H9 (cell line): ENCODE data around the gene ARHGEF16. TPM values are rescaled to one million over a fixed set of nuclear protein-coding genes. Genes with fewer than 3 reads are reported as not detected.
A peak's percentile ranks its signal among the peaks of the same experiment; 100 is the strongest.

Experiments
- DNase-seq: peaks from one replicate; pipeline ENCODE4 v3.0.0-alpha.2; 2017
- H2AFZ ChIP-seq: one replicate; pipeline ENCODE4 v1.6.1; 2013; ENCODE audit warnings: mild to moderate bottlenecking, low read length, control low read depth, moderate library complexity
- H2AK5ac ChIP-seq: 2 replicates; pipeline ENCODE4 v1.6.1; 2013; ENCODE audit warnings: low read length, control low read depth, mixed read lengths; ENCODE audit not compliant: insufficient read length
- H2BK120ac ChIP-seq: one replicate; pipeline ENCODE4 v1.6.1; 2013; ENCODE audit warnings: low read depth, mild to moderate bottlenecking, low read length, control low read depth, inconsistent platforms; ENCODE audit not compliant: poor library complexity, severe bottlenecking
- H2BK12ac ChIP-seq: 2 replicates; pipeline ENCODE4 v1.6.1; 2013; ENCODE audit warnings: low read length, control low read depth, mixed read lengths, low read depth; ENCODE audit not compliant: insufficient read length
- H2BK15ac ChIP-seq: 2 replicates; pipeline ENCODE4 v1.6.1; 2013; ENCODE audit warnings: low read depth, low read length, control low read depth
- H2BK20ac ChIP-seq: one replicate; pipeline ENCODE4 v1.6.1; 2013; ENCODE audit warnings: low read depth, mild to moderate bottlenecking, low read length, control low read depth, inconsistent platforms; ENCODE audit not compliant: poor library complexity, severe bottlenecking
- H2BK5ac ChIP-seq: 2 replicates; pipeline ENCODE4 v1.6.1; 2013; ENCODE audit warnings: low read length, control low read depth, mixed read lengths; ENCODE audit not compliant: insufficient read length
- H3K14ac ChIP-seq: 2 replicates; pipeline ENCODE4 v1.6.1; 2013; ENCODE audit warnings: low read length, control low read depth; ENCODE audit not compliant: insufficient read depth
- H3K18ac ChIP-seq: 2 replicates; pipeline ENCODE4 v1.6.1; 2013; ENCODE audit warnings: low read depth, mild to moderate bottlenecking, mixed read lengths, low read length, control low read depth; ENCODE audit not compliant: insufficient read length
- H3K23ac ChIP-seq: 2 replicates; pipeline ENCODE4 v1.6.1; 2013; ENCODE audit warnings: low read length, control low read depth, mixed read lengths, low read depth; ENCODE audit not compliant: insufficient read length
- H3K23me2 ChIP-seq: 2 replicates; pipeline ENCODE4 v1.6.1; 2013; ENCODE audit warnings: low read depth, mild to moderate bottlenecking, mixed read lengths, low read length, control low read depth; ENCODE audit not compliant: insufficient read length, poor library complexity, severe bottlenecking
- H3K27ac ChIP-seq: 2 replicates; pipeline ENCODE4 v1.5.1; 2013; ENCODE audit warnings: low read length, control low read depth, mixed read lengths, low read depth; ENCODE audit not compliant: insufficient read length
- H3K27me3 ChIP-seq: 2 replicates; pipeline ENCODE4 v1.6.1; 2013; ENCODE audit warnings: low read length, control low read depth, inconsistent platforms; ENCODE audit not compliant: insufficient read depth
- H3K4ac ChIP-seq: 2 replicates; pipeline ENCODE4 v1.6.1; 2013; ENCODE audit warnings: low read depth, mild to moderate bottlenecking, control low read depth, inconsistent platforms, low read length, moderate library complexity
- H3K4me1 ChIP-seq: 2 replicates; pipeline ENCODE4 v1.6.1; 2013; ENCODE audit warnings: low read length, control low read depth, inconsistent platforms; ENCODE audit not compliant: insufficient read depth
- H3K4me2 ChIP-seq: 2 replicates; pipeline ENCODE4 v1.6.1; 2013; ENCODE audit warnings: low read length, control low read depth, mixed read lengths; ENCODE audit not compliant: insufficient read length, insufficient read depth
- H3K56ac ChIP-seq: 2 replicates; pipeline ENCODE4 v1.6.1; 2013; ENCODE audit warnings: low read depth, mild to moderate bottlenecking, mixed read lengths, low read length, control low read depth; ENCODE audit not compliant: insufficient read length
- H3K79me1 ChIP-seq: 2 replicates; pipeline ENCODE4 v1.6.1; 2013; ENCODE audit warnings: low read depth, mild to moderate bottlenecking, moderate library complexity, low read length, control low read depth, inconsistent platforms; ENCODE audit not compliant: insufficient read depth, poor library complexity, severe bottlenecking
- H3K79me2 ChIP-seq: 2 replicates; pipeline ENCODE4 v1.6.1; 2013; ENCODE audit warnings: low read length, control low read depth, inconsistent platforms; ENCODE audit not compliant: insufficient read depth
- H3K9ac ChIP-seq: 2 replicates; pipeline ENCODE4 v1.6.1; 2013; ENCODE audit warnings: low read length, control low read depth, mixed read lengths; ENCODE audit not compliant: insufficient read length; ENCODE audit errors: extremely low read depth
- H3K9me3 ChIP-seq: one replicate; pipeline ENCODE4 v1.6.1; 2013; ENCODE audit warnings: low read depth, low read length, inconsistent platforms; ENCODE audit not compliant: control insufficient read depth
- H3T11ph ChIP-seq: one replicate; pipeline ENCODE4 v1.6.1; 2013; ENCODE audit warnings: mild to moderate bottlenecking, low read length, control low read depth, inconsistent platforms
- H4K20me1 ChIP-seq: one replicate; pipeline ENCODE4 v1.6.1; 2013; ENCODE audit not compliant: control insufficient read depth, insufficient read length, insufficient read depth
- H4K5ac ChIP-seq: 2 replicates; pipeline ENCODE4 v1.6.1; 2013; ENCODE audit warnings: low read depth, mild to moderate bottlenecking, mixed read lengths, low read length, control low read depth; ENCODE audit not compliant: insufficient read length
- H4K8ac ChIP-seq: replicated peaks from 2 replicates; pipeline ENCODE4 v1.6.1; 2013; ENCODE audit warnings: low read length, control low read depth, mixed read lengths, low read depth; ENCODE audit not compliant: insufficient read length
- H4K91ac ChIP-seq: 2 replicates; pipeline ENCODE4 v1.6.1; 2013; ENCODE audit warnings: low read depth, mild to moderate bottlenecking, moderate library complexity, mixed read lengths, low read length, control low read depth; ENCODE audit not compliant: insufficient read length
- H3K27ac Mint-ChIP-seq, 3 experiments: 2 replicates in 2 of 3; 3 replicates in 1 of 3; pipeline ENCODE4 v1.8.0; 2020 to 2021; ENCODE audit warnings: mixed read lengths in 3 of 3, mild to moderate bottlenecking in 1 of 3, moderate library complexity in 1 of 3
- H3K27me3 Mint-ChIP-seq: 2 replicates; pipeline ENCODE4 v1.8.0; 2021; ENCODE audit warnings: low read depth, mild to moderate bottlenecking, moderate library complexity, mixed read lengths
- H3K36me3 Mint-ChIP-seq, 3 experiments: 2 replicates in 2 of 3; 3 replicates in 1 of 3; pipeline ENCODE4 v1.8.0; 2020 to 2021; ENCODE audit warnings: low read depth in 3 of 3, mixed read lengths in 3 of 3; ENCODE audit not compliant: insufficient read depth in 1 of 3
- H3K4me1 Mint-ChIP-seq, 2 experiments: 2 replicates each; pipeline ENCODE4 v1.8.0; 2020; ENCODE audit warnings: mixed read lengths in 2 of 2
- H3K4me3 Mint-ChIP-seq, 2 experiments: 2 replicates in 1 of 2; 3 replicates in 1 of 2; pipeline ENCODE4 v1.8.0; 2020 to 2021; ENCODE audit warnings: mild to moderate bottlenecking in 2 of 2, mixed read lengths in 2 of 2, moderate library complexity in 1 of 2
- H3K9me3 Mint-ChIP-seq, 2 experiments: 2 replicates in 1 of 2; 3 replicates in 1 of 2; pipeline ENCODE4 v1.8.0; 2020; ENCODE audit warnings: mild to moderate bottlenecking in 2 of 2, mixed read lengths in 2 of 2, moderate library complexity in 1 of 2
- WGBS: extraction: QIAGEN DNeasy Blood & Tissue Kit; methylation state at CpG from one replicate; pipeline ENCODE4 v1.1.7; 2013; ENCODE audit warnings: missing lambda C conversion rate, low lambda C conversion rate, mixed read lengths; ENCODE audit not compliant: insufficient read length; ENCODE audit errors: extremely low coverage; 5-methylcytosine and 5-hydroxymethylcytosine counted together
- total RNA-seq: library from RNA; stranded (reverse); gene quantifications from 2 replicates; pipeline ENCODE4 v1.2.1, GENCODE V29; 2021
- TF ChIP-seq, protein P1 (sequence below): fragments of 200-600 bp; sonication (generic); conservative IDR thresholded peaks from 3 replicates; pipeline ENCODE4 v1.8.0; 2021; ENCODE audit warnings: antibody characterized with exemption, mild to moderate bottlenecking

Gene ARHGEF16
- total RNA-seq, 1 experiment from 2014 or later: 48.5 TPM

DNA sequence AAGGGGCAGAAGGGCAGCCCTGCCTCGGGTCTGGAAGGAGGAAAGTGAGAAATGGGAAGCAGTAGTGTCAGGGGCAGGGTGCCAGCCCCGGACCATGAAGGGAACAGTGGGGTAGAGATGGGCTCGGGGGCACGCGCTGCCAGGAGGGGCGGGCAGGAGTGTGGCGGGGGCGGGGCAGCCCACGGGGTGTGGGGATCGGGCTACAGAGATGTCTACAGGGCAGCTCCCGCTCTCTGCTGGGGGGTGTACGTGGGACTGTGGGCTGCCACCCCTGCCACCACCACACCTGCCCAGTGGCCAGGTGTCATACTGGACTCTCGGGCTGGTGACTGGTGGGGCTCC, 7.4 kb downstream of the ARHGEF16 start:
- no peak overlapping the region for H2BK15ac ChIP-seq
- no peak overlapping the region for H4K91ac ChIP-seq
- no peaks in the 10 kb centered on the region for H3K9me3 ChIP-seq
- no peaks in the 10 kb centered on the region for H3K27me3 ChIP-seq
- WGBS: no CpG with 5 or more reads among the region's 13 CpGs
- H3K79me2 ChIP-seq: no peaks in the 10 kb centered on the region
- H3K4me1 ChIP-seq: no peaks in the 10 kb centered on the region
- H3K18ac ChIP-seq: no peak overlapping the region
- H3K79me1 ChIP-seq: no peaks in the 10 kb centered on the region
- H3K27ac ChIP-seq: no peak overlapping the region
- no peak overlapping the region for H2BK5ac ChIP-seq
- H3K23ac ChIP-seq: no peak overlapping the region
- H3K4ac ChIP-seq: no peak overlapping the region
- DNase-seq: no peak
- no peaks in the 10 kb centered on the region for H3K23me2 ChIP-seq
- H2AK5ac ChIP-seq: no peak overlapping the region
- H2BK120ac ChIP-seq: no peak overlapping the region
- peaks cover 0 to 30% (median 20%) of the 10 kb centered on the region in 3 experiments; a peak in 4 of 7 replicates for H3K36me3 Mint-ChIP-seq
- H3K9ac ChIP-seq: no peak overlapping the region
- peaks cover 13 to 29% of the 10 kb centered on the region in 2 experiments for H3K4me1 Mint-ChIP-seq
- H3K4me2 ChIP-seq: no peak overlapping the region
- no peak overlapping the region for H2BK12ac ChIP-seq
- H2AFZ ChIP-seq: no peak overlapping the region
- H3K56ac ChIP-seq: no peak overlapping the region
- H3T11ph ChIP-seq: no peak overlapping the region
- H3K27me3 Mint-ChIP-seq: no peaks in the 10 kb centered on the region
- H3K9me3 Mint-ChIP-seq: no peaks in the 10 kb centered on the region
- H4K5ac ChIP-seq: no peak overlapping the region
- TF ChIP-seq, protein P1, sequence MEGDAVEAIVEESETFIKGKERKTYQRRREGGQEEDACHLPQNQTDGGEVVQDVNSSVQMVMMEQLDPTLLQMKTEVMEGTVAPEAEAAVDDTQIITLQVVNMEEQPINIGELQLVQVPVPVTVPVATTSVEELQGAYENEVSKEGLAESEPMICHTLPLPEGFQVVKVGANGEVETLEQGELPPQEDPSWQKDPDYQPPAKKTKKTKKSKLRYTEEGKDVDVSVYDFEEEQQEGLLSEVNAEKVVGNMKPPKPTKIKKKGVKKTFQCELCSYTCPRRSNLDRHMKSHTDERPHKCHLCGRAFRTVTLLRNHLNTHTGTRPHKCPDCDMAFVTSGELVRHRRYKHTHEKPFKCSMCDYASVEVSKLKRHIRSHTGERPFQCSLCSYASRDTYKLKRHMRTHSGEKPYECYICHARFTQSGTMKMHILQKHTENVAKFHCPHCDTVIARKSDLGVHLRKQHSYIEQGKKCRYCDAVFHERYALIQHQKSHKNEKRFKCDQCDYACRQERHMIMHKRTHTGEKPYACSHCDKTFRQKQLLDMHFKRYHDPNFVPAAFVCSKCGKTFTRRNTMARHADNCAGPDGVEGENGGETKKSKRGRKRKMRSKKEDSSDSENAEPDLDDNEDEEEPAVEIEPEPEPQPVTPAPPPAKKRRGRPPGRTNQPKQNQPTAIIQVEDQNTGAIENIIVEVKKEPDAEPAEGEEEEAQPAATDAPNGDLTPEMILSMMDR: no peak
- H2BK20ac ChIP-seq: no peak overlapping the region
- H3K27ac Mint-ChIP-seq: peak overlapping the region in 1 of 3 experiments; percentile 79; a peak in 2 of 7 replicates
- H4K20me1 ChIP-seq: peaks cover 2% of the 10 kb centered on the region
- H4K8ac ChIP-seq: no peak overlapping the region
- H3K4me3 Mint-ChIP-seq: no peak overlapping the region
- H3K14ac ChIP-seq: no peak overlapping the region; the same call in 1 of the 2 replicates
